Tibial nerve (tissue), 4 donors: ENCODE results near the gene KPNA5. TPM values are rescaled to one million over a fixed set of nuclear protein-coding genes. Genes with fewer than 3 reads are reported as not detected.

Source experiments
- DNase-seq, 2 donors: peaks; one replicate each; pipeline ENCODE4 v3.0.0-alpha.2; 2019; ENCODE audit warnings: low spot score in 2 of 2
- H3K27ac ChIP-seq, 4 donors: fragments of 200-600 bp; sonication (generic) in 3 of 4; one replicate each; pipeline ENCODE4 v1.5.1; 2017 to 2019; ENCODE audit warnings: mild to moderate bottlenecking in 1 of 4
- H3K27me3 ChIP-seq, 2 donors: fragments of 200-600 bp; sonication (generic) in 1 of 2; one replicate each; pipeline versions ENCODE4 v1.5.1 to v1.6.0; 2017 to 2019
- H3K36me3 ChIP-seq, 3 donors: fragments of 200-600 bp; sonication (generic); one replicate each; pipeline ENCODE4 v1.5.1; 2018 to 2019
- H3K4me1 ChIP-seq, 4 donors: fragments of 200-600 bp; sonication (generic) in 3 of 4; one replicate each; pipeline ENCODE4 v1.5.1; 2017 to 2019
- H3K4me3 ChIP-seq, 4 donors: fragments of 200-600 bp; sonication (generic) in 3 of 4; one replicate each; pipeline ENCODE4 v1.5.1; 2017 to 2019; ENCODE audit warnings: mild to moderate bottlenecking in 1 of 4, moderate library complexity in 1 of 4
- H3K9me3 ChIP-seq, 4 donors: fragments of 200-600 bp; sonication (generic) in 3 of 4; one replicate each; pipeline ENCODE4 v1.5.1; 2017 to 2019
- CTCF ChIP-seq, 5 experiments: fragments of 200-600 bp in 3 of 5; fragments of 450-650 bp in 2 of 5; sonication (generic) in 3 of 5; IDR thresholded peaks; one replicate each; pipeline ENCODE4 v1.5.1; 2016 to 2019; ENCODE audit warnings: antibody characterized with exemption in 5 of 5, mild to moderate bottlenecking in 3 of 5, moderate library complexity in 2 of 5
- EP300 ChIP-seq, 2 donors: sonication (generic); formaldehyde crosslinking; IDR thresholded peaks; one replicate each; pipeline ENCODE4 v1.6.1; 2017; ENCODE audit warnings: antibody characterized with exemption in 2 of 2, mild to moderate bottlenecking in 1 of 2
- POLR2A ChIP-seq, 2 donors: fragments of 450-650 bp; IDR thresholded peaks; one replicate each; pipeline ENCODE4 v1.6.1; 2017; ENCODE audit warnings: antibody characterized with exemption in 2 of 2, mild to moderate bottlenecking in 2 of 2, moderate library complexity in 2 of 2
- WGBS, 2 donors: methylation state at CpG; one replicate each; pipeline ENCODE4 v1.1.5; 2018; 5-methylcytosine and 5-hydroxymethylcytosine counted together
- total RNA-seq, 4 donors: library from RNA; depleted of rRNA; stranded (reverse); fragments of >200 nt; gene quantifications; one replicate each; pipeline ENCODE4 v1.1.0, GENCODE V29; 2016

Gene KPNA5
- total RNA-seq: 10 to 100 TPM; 10.2 to 21.0 (median 12.2) TPM

DNA sequence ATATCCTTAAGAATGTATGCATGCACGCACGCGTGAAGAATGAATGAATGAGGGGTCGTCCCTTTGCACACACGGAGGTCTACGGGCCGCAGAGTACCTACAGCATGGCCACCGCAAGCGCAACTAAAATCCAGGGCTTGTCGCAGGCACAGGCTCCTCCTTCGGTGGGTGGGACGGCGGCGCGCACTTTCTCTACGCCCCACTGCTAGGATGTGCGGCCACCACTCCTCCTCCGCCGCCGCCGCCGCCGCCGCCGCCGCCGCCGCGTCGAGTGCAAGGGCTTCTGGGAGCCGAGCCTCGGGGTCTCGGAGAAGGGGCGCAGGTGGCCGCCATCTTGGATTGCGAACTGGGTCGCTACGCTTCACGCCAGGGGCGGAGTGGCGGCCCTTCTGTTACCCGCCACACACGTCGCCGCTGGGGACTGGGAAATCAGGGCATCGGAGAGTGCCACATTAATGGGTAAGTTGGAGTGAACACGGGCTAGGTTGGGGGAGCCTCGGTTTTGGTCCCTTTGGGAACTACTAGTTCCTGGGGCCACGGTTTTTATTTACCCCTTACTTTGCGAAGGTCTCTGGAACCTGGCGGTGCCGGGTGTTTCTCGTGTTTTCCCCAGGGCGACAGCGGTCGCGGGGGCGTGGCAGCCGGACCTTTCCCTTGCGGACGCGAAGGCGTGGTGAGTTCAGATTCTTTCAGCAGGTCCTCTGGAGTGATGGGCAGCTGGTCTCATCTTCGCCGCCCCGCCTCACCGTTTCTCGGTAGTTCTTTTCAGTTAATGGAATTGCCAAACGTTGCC is at the start of gene KPNA5:
Gene KPNA5, plus strand, starts transcription at position 332 of the 793 bp plus-strand sequence. Its CDS starts 124 bp downstream, at position 456.
- Histone ChIP-seq H3K27ac (peak within 1 kb of the TSS; percentile 11 to 93 (median 87)), H3K9me3 (no peaks in the 10 kb centered on the region), H3K4me1 (peaks cover 0 to 19% (median 2%) of the 10 kb centered on the region in 4 donors), H3K27me3 (no peaks in the 10 kb centered on the region), H3K4me3 (peak within 1 kb of the TSS; percentile 41 to 75 (median 65)), H3K36me3 (peaks cover 0 to 17% (median 0%) of the 10 kb centered on the region in 3 donors)
- DNase-seq: peak; percentile 72 to 78
- WGBS, 2 donors: 0 to 1% methylated on average over 27 to 67 of the region's 69 CpGs
- TF ChIP-seq POLR2A (IDR thresholded peaks at IDR 0.05): peak; percentile 23 to 72
- TF ChIP-seq EP300 (IDR thresholded peaks at IDR 0.05): peak; percentile 51 to 90
- TF ChIP-seq CTCF (IDR thresholded peaks at IDR 0.05): peak in 1 of 5 experiments; percentile 15

DNA sequence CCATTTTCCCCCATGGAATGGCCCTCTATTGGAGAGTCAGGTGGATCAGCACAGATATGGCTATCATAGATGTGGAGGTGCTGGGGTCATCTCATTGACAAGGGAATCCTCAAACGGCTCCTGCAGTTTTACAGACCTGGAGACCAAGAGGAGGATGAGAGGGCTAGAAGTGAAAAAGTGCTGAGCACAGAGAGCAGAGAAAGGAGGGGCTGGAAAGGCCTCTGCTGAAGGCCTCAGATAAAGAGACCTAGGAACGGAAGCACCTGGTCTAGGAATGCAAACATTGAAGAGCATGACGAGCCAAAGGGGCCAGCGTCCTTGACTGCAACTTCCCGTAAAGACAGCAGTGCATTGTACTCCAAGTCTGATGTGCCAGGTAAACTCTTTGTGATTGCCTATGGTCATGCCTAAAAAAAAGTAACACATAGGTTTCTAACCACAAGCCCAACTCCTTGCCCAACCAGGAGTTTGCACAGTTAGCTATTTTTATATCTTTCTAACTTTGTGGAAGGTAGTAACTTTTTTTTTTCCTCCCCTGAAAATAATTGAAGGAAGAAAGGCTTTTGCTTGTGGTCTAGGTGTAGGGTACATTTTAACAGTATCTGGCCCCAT is 49.5 kb upstream of the KPNA5 start:
- DNase-seq: no peak
- H3K27me3 ChIP-seq: no peaks in the 10 kb centered on the region
- TF ChIP-seq POLR2A (IDR thresholded peaks at IDR 0.05) (no peak), EP300 (IDR thresholded peaks at IDR 0.05) (no peak), CTCF (IDR thresholded peaks at IDR 0.05) (no peak)
- H3K4me3 ChIP-seq: no peak overlapping the region
- no peak overlapping the region for H3K27ac ChIP-seq
- no peaks in the 10 kb centered on the region for H3K9me3 ChIP-seq
- H3K36me3 ChIP-seq: peaks cover 0 to 24% (median 7%) of the 10 kb centered on the region in 3 donors
- H3K4me1 ChIP-seq: no peaks in the 10 kb centered on the region
- 60 to 77% methylated on average over 5 of the region's 5 CpGs for WGBS, 2 donors

DNA sequence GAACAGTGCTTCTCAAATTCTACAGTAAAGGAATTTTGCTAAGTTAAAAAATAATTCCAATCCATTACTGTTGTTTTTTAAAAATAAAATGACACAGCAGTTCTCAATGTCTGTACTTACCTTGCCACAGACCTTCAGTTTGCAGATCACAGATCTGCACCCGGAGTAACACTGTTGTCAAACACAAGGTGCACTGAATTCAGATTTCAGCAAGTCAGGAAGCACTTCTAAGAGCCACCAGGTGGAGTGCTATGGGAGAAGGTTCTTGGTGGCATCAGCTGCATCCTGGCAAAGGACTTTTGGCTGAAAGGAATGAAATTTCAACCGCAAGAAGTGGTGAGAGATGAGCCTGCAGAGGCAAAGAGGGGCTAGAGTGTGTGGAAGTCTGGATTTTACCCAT is 47.3 kb upstream of the KPNA5 start:
- WGBS, 2 donors: 92 to 95% methylated on average over 2 of the region's 2 CpGs
- no peak overlapping the region for H3K27ac ChIP-seq
- no peak for DNase-seq
- peaks cover 0 to 33% (median 7%) of the 10 kb centered on the region in 3 donors for H3K36me3 ChIP-seq
- H3K4me1 ChIP-seq: no peaks in the 10 kb centered on the region
- TF ChIP-seq CTCF (IDR thresholded peaks at IDR 0.05) (no peak), EP300 (IDR thresholded peaks at IDR 0.05) (no peak), POLR2A (IDR thresholded peaks at IDR 0.05) (no peak)
- H3K9me3 ChIP-seq: no peaks in the 10 kb centered on the region
- H3K27me3 ChIP-seq: no peaks in the 10 kb centered on the region
- no peak overlapping the region for H3K4me3 ChIP-seq

- H3K27ac ChIP-seq: no peak overlapping the region
- DNase-seq: no peak
- no peaks in the 10 kb centered on the region for H3K4me1 ChIP-seq
- TF ChIP-seq POLR2A (IDR thresholded peaks at IDR 0.05) (no peak), CTCF (IDR thresholded peaks at IDR 0.05) (no peak), EP300 (IDR thresholded peaks at IDR 0.05) (no peak)
- peaks cover 0 to 34% (median 0%) of the 10 kb centered on the region in 3 donors for H3K36me3 ChIP-seq
- H3K27me3 ChIP-seq: no peaks in the 10 kb centered on the region
- no peak overlapping the region for H3K4me3 ChIP-seq
- WGBS, 2 donors: 30 to 41% methylated on average over 5 of the region's 5 CpGs
- no peaks in the 10 kb centered on the region for H3K9me3 ChIP-seq
Measured at GRCh38 chr6:116648156-116648555, 32.9 kb upstream of the KPNA5 start.

DNA sequence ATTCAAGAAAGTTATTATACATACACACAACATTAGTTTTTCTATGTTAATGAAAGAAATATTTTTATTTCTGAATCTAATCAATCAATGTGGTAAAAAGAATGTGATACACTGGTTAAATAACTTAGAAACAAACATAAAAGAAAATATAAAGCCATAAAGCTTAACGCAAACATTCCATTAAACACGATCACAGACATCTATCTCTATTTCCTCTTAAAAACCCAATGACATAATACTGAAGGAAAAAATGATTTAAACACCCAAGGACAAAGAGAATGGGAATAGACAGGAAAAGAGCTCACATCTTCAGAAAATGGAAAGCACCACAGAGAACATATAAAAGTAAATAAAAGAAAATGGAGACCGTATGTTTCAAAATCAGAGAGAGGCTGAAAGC is 31.9 kb upstream of the KPNA5 start:
- Histone ChIP-seq H3K27ac (no peak overlapping the region), H3K4me1 (no peaks in the 10 kb centered on the region), H3K9me3 (no peaks in the 10 kb centered on the region), H3K27me3 (no peaks in the 10 kb centered on the region), H3K36me3 (peaks cover 0 to 34% (median 0%) of the 10 kb centered on the region in 3 donors), H3K4me3 (no peak overlapping the region)
- WGBS, 2 donors: 88 to 90% methylated on average over 3 of the region's 3 CpGs
- TF ChIP-seq POLR2A (IDR thresholded peaks at IDR 0.05) (no peak), EP300 (IDR thresholded peaks at IDR 0.05) (no peak), CTCF (IDR thresholded peaks at IDR 0.05) (no peak)
- DNase-seq: no peak
